ENCODE data around the gene PKP4.
"Not testable (repeated sequence)": the region's sequence is repeated elsewhere in the genome, so short reads cannot be mapped to it uniquely, and the experiment has no call there.

GRCh38 chr2:158433716-158434115 lies 23.0 kb upstream of the PKP4 start:
- not testable (repeated sequence) for TF ChIP-seq CTCF (IDR thresholded peaks at IDR 0.05; ENCODE audit: borderline replicate concordance, extremely low read depth, low read length, poor library complexity, severe bottlenecking); EZH2 (IDR thresholded peaks at IDR 0.05; ENCODE audit: borderline replicate concordance, low read depth, low read length, severe bottlenecking)
